HepG2 (cell line): Measurements from ENCODE around the gene RNASE13. TPM values are rescaled to one million over a fixed set of nuclear protein-coding genes. Genes with fewer than 3 reads are reported as not detected.
A peak's percentile ranks its signal among the peaks of the same experiment; 100 is the strongest.

ENCODE experiments used
- ARID5B ChIP-seq: IDR thresholded peaks from 2 replicates; pipeline ENCODE4 v1.4.0; 2020; ENCODE audit warnings: mild to moderate bottlenecking, missing genetic modification reagents
- BRF2 ChIP-seq: sonication (generic); formaldehyde crosslinking; IDR thresholded peaks from 2 replicates; pipeline ENCODE4 v1.8.1; 2022; ENCODE audit warnings: mild to moderate bottlenecking, missing genetic modification reagents
- HOXD1 ChIP-seq: sonication (generic); formaldehyde crosslinking; IDR thresholded peaks from 2 replicates; pipeline ENCODE4 v1.5.0; 2020; ENCODE audit warnings: missing genetic modification reagents
- KLF16 ChIP-seq, 2 experiments: sonication (generic) in 1 of 2; formaldehyde crosslinking in 1 of 2; IDR thresholded peaks; 2 replicates each; pipeline versions ENCODE4 v1.6.1 to v1.8.0; 2016 to 2023; ENCODE audit warnings: missing genetic modification reagents in 2 of 2, missing compliant biosample characterization in 1 of 2
- POLR2G ChIP-seq: fragments of 200-400 bp; formaldehyde crosslinking; IDR thresholded peaks from 2 replicates; pipeline ENCODE4 v1.6.1; 2018; ENCODE audit warnings: mild to moderate bottlenecking, low read depth, low read length, moderate library complexity
- RCOR2 ChIP-seq: IDR thresholded peaks from 2 replicates; pipeline ENCODE4 v1.6.1; 2016; ENCODE audit warnings: missing biosample characterization, missing genetic modification reagents
- SNRNP70 ChIP-seq: fragments of 200-400 bp; formaldehyde crosslinking; IDR thresholded peaks from 2 replicates; pipeline ENCODE4 v1.6.1; 2017; ENCODE audit warnings: mild to moderate bottlenecking, low read depth, low read length, moderate library complexity
- TAF1 ChIP-seq: sonication (generic); formaldehyde crosslinking; IDR thresholded peaks from 2 replicates; pipeline ENCODE4 v1.4.0; 2020; ENCODE audit warnings: missing genetic modification reagents
- ZNF605 ChIP-seq: sonication (generic); formaldehyde crosslinking; IDR thresholded peaks from 2 replicates; pipeline ENCODE4 v1.8.0; 2022; ENCODE audit warnings: mild to moderate bottlenecking, missing genetic modification reagents
- ZNF781 ChIP-seq: sonication (generic); formaldehyde crosslinking; IDR thresholded peaks from 2 replicates; pipeline ENCODE4 v1.5.1; 2020; ENCODE audit warnings: borderline replicate concordance, mild to moderate bottlenecking, missing genetic modification reagents; ENCODE audit errors: not compliant biosample characterization
- ZSCAN29 ChIP-seq: sonication (generic); formaldehyde crosslinking; conservative IDR thresholded peaks from 2 replicates; pipeline ENCODE4 v1.4.0; 2020; ENCODE audit warnings: mild to moderate bottlenecking, missing genetic modification reagents
- polyA plus RNA-seq, 8 experiments: library from polyadenylated mRNA; depleted of rRNA in 3 of 8; stranded (reverse) in 7 of 8; unstranded in 1 of 8; fragments of >200 nt; fragmentation: Illumina TruSeq in 4 of 8; extraction: Trizol in 4 of 8; gene quantifications; 2 replicates each; pipeline versions ENCODE4 v1.2.1 to v1.2.3, GENCODE V29; 2011 to 2016; ENCODE audit warnings: low read depth in 4 of 8, missing spikeins in 1 of 8, mixed read lengths in 1 of 8; ENCODE audit not compliant: insufficient read depth in 1 of 8
- total RNA-seq, 5 experiments: library from RNA; depleted of rRNA; stranded (reverse); fragments of >200 nt; fragmentation: Illumina TruSeq; extraction: Trizol; gene quantifications; 2 replicates each; pipeline ENCODE4 v1.2.3, GENCODE V29; 2016; ENCODE audit warnings: low read depth in 1 of 5

RNASE13 gene
- total and polyA plus RNA-seq, 2 of the 13 experiments (the other 11 are each of a cell fraction or from before 2014, with no cell fraction given): 1.0 TPM; not detected in 1

- TF ChIP-seq KLF16 (CRISPR knock-in tag; IDR thresholded peaks at IDR 0.05): peak in 1 of 2 experiments; percentile 29; a peak in 1 of 4 replicates
- 0 out of 2 replicates have a peak, but pooled peaks have one; percentile 68 for TF ChIP-seq HOXD1 (CRISPR knock-in tag)
- TF ChIP-seq ZSCAN29 (CRISPR knock-in tag): 0 out of 2 replicates have a peak, but pooled peaks have one; percentile 35
- TF ChIP-seq RCOR2 (CRISPR knock-in tag): peak; percentile 19; the same call in 1 of the 2 replicates
- no peak for TF ChIP-seq SNRNP70
- peak; percentile 43 for TF ChIP-seq ARID5B (CRISPR knock-in tag)
- TF ChIP-seq ZNF781: peak; percentile 93
- peak; percentile 93 for TF ChIP-seq ZNF605 (CRISPR knock-in tag)
- peak; percentile 93 for TF ChIP-seq POLR2G
- TF ChIP-seq TAF1 (CRISPR knock-in tag): peak; percentile 94
- TF ChIP-seq BRF2: 0 out of 2 replicates have a peak, but pooled peaks have one; percentile 69
Observed at GRCh38 chr14:20989787-20990600, 44.6 kb downstream of the RNASE13 start, which contains the start of gene METTL17 (continued).
